NCI-H2081 treated with DMSO at 0.1 percent for 48 hours (cell line): ENCODE data around the gene VPS51.
"Not testable (repeated sequence)": the region's sequence is repeated elsewhere in the genome, so short reads cannot be mapped to it uniquely, and the experiment has no call there.

Experiments
- DNase-seq: peaks from one replicate; lab custom pipeline; 2025; lab: John Stamatoyannopoulos, UW

The VPS51 gene

DNA sequence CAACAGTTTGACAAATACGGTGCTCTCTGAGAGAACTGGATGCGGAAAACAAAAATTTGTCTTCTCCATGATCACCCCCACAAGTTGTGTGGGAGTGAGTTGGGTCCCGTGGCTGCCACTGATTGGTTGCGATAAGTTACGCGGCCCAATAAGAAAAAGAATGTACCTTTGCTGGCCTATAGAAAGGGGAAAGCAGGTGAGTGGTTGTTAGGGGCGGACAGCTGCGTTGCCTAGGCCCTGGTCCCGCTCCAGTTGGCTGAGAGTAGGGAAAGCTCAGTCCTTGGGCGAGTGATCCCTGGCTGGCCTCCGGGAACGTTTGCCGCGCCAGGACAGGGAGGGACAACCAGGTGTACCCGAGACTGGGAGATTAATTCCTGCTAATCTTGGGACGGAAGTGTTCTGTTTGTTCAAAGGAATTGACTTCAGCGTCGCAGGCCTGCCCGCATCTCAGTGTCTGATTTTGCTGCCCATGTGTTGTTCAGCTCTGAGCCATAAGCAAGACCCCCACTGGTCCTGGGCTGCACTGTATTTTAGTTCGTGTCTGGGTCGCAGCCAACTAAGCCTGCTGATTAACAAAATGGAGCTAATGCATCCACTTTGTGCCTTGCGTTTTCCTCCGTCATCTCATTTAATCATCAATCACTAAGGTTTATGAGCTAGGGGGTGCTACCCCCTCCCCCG, 39.1 kb downstream of the VPS51 start:
- DNase-seq: peak; percentile 96

DNA sequence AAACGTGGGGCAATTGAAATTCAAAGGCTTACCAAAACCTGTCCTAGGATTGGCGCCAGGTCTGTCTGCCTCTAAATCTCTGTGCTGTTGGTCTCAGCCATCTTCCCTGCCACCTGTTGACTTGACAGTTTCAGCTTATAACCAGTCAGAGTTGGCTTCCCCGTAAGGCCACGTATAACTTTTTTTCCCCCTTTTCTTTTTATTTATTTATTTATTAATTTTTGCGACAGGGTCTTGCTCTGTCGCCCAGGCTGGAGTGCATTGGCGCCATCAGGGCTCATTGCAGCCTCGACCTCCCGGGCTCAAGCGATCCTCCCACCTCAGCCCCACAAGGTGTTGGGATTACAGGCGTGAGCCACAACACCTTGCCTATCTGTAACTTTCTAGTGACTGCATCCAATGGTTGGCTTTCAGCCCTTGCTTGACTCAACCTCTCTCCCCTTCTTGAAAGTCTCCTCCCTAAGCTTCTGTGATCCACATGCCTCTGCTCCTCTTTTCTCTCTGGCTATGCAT, 39.7 kb downstream of the VPS51 start:
- DNase-seq: no peak

DNA sequence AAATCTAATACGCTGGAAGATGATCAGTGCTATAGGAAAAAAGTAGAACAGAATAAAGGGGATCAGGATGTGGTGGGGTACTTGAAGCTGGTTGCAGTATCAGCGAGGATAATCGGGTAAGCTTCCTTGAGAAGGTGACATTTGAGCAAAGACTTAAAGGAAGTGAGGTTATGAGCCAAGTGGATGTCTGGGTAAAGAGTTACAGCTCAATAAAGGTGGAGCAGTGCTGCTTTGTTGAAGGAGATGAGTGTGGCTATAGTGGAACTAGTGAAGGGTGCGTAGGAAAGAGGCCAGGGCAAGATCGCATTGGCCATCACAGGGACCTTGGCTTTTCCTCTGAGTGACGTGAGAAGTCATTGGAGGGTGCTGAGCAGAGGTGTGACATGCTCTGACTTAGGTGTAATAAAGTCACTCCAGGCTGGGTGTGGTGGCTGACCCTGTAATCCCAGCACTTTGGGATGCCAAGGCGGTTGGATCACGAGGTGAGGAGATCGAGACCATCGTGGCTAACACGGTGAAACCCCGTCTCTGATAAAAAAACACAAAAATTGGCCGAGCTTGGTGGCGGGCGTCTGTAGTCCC, 40.6 kb downstream of the VPS51 start:
- no peak for DNase-seq

DNA sequence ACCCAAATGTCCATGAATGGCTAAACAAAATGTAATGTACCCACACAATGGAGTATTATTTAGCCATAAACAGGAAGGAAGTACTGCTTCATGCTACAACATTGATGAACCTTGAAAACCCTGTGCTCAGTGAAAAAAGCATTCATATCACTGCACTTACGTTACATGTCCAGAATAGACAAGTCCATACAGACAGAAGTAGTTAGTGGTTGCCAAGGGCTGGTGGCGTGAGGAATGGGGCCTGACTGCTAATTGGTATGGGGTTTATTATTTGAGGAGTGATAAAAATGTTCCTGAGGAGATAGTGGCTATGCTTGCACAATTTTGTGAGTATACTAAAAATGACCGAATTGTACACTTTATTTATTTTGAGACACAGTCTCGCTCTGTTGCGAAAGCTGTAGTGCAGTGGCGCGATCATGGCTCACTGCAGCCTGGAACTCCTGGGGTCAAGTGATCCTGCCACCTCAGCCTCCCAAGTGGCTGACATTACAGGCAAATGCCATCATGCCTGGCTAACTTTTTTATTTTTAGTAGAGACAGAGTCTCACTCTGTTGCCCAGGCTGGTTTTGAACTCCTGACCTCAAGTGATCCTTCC, 46.0 kb downstream of the VPS51 start:
- no peak for DNase-seq

DNA sequence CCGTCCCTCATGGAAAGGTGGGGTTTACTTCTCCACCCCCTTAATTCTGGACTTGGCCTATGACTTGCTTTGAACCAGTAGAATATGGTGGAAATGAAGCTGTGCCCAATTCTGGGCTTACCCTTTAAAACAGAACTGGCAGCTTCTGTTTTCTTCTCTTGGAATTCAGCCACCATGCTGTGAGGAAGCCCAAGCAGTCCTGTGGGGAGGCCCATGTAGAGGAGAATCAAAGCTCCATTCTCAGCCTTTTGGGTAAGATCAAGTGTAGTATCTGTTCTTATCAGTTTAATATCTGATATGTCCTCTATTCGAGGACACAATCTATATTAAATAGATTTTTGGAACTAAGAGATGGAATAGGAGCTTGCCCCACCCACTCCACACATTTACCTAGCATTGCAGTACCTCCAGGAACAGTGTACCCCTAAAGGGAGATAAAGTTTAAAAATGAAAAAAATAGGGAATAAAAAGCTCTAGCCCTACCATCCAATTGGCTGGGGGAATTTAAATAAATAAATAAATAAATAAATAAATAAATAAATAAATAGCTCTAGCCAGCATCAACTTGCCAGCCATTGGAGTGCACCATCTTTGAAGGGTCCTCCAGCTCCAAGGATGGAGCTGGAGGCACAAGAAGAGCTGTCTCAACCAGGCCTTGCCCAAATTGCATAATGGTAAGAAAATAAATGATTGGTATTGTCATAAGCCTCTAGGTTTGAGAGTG, 51.5 kb downstream of the VPS51 start:
- DNase-seq: no peak

DNA sequence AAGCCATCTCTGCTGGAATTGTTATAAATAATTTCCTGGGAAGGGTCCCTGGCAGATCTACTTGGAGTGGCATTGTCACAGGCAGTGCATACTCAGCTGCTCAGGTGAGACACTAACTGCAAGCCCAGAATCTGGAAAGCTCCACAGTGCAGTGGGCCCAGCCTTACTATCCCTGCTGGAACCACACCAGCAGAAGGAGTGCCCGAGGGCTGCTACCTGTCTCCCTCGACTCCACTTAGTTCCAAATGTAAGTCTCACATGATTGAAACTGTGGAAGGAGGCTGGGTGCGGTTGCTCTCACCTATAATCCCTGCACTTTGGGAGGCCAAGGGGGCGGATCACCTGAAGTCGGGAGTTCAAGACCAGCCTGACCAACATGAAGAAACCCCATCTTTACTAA, 52.6 kb downstream of the VPS51 start:
- DNase-seq: no peak

DNA sequence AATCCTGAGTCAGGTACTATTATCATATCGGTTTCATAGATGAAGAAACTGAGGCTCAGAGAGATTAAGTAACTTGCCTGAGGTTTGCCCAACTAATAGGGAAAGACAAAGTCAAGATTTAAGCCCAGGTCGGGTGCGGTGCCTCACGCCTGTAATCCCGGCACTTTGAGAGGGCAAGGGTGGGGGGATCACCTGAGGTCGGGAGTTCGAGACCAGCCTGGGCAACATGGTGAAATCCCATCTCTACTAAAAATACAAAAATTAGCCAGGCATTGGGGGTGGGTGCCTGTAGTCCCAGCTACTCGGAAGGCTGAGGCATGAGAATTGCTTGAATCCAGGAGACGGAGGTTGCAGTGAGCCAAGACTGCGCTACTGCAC, 54.1 kb downstream of the VPS51 start:
- DNase-seq: not testable (repeated sequence)

DNA sequence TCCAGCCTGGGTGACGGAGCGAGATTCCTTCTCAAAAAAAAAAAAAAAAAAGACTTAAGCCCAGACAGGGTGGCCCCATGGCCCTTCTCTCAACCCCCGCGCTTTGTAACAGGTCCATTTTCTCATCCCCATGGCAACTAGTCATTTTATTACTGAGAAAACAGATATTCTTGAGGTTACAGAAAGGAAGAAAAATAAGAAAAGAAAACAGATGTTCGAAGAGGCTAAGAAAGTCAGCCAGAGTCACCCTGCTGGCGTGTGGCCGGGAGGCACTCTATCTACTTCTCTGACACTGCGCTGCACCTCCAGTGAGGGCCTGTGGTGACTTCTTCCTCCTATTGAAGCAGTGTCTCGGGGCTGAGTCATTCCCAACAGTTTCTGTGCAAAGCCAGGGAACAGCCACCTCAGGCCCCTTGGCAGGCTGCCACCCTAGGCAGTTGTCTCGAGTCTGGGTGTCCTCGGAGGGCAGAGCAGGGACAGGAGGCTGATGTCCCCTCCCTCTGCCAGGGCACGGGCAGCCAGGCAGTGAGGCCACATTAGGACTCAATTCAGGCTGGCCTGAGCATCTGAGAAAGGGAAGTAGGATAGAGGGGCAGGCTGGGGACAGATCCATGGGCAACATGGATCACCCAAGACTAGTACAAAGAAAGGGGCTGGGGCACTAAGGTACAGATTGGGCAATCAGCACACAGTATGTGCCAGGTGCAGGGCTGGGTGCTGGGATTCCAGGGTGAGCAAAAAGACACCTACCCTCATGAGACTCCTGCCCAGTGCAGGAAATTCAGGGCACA, 54.7 kb downstream of the VPS51 start:
- no peak for DNase-seq

DNA sequence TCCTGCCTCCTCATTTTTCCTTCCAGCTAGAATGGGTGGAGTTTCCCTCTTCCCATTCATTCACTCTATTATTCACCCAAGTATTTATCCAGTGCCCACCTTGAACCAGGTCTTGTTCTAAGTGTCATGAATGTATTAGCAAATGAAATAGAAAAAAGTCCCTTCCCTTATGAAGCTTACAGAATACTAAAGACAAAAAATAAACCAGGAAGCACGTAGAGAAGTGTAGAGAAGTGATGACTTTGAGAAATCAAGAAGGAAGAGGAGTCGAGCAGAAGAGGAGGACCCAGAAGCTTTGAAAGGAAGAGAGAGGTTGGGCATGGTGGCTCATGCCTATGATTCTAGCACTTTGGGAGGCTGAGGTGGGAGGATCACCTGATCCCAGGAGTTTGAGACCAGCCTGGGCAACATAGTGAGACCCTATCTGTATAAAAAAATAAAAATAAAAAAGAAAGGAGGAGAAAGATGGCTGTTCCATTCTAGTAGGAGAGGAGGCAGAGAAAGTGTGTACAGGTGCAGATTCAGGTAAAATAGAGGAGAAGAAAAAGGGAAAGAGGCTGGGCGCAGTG, 55.4 kb downstream of the VPS51 start:
- DNase-seq: no peak

DNA sequence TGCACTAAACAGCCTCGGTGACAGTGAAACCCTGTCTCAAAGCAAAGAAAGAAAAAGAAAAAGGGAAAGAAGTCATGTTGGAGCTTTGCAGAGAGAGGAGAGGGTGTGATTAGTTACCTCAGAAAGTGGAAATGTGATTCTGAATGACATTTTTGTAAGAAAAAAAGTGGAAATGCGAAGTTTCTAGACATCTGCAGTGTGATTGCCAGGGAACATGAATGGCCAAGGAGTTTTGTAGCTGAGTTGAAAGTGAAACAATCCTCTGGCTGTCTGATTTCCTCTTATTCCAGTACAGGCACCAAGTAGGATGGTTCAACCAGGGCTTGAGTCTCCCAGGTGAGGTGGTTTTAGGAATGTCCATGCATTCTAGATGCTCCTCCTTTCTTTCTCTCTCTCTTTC, 56.1 kb downstream of the VPS51 start:
- no peak for DNase-seq

DNA sequence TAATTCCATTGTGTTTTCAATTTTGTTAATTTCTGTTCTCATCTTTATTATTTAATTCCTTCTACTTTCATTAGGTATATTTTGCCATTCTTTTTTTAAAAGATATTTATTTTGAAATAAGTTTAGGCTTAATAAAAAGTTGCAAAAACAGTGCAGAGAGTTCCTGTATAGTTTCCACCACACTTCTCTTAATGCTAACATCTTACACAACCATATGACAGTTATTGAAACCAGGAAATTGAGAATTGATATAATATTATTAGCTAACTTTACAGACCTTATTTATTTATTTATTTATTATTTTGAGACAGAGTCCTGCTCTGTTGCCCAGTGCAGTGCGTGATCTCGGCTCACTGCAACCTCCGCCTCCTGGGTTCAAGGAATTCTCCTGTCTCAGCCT, 60.2 kb downstream of the VPS51 start:
- DNase-seq: no peak

DNA sequence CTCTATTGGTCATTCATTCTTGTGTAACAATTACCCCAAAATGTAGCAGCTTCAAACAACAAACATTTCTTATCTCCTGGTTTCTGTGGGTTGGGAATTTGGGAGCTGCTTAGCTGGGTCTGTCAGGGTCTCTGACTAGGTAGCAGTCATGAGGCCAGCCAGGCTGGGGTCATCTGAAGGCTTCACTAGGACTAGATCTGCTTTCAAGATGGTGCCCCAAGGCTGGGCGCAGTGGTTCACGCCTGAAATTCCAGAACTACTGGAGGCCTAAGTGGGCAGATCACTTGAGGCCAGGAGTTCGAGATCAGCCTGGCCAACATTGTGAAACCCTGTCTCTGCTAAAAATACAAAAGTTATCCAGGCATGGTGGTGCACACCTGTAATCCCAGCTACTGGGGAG, 60.9 kb downstream of the VPS51 start:
- DNase-seq: no peak

DNA sequence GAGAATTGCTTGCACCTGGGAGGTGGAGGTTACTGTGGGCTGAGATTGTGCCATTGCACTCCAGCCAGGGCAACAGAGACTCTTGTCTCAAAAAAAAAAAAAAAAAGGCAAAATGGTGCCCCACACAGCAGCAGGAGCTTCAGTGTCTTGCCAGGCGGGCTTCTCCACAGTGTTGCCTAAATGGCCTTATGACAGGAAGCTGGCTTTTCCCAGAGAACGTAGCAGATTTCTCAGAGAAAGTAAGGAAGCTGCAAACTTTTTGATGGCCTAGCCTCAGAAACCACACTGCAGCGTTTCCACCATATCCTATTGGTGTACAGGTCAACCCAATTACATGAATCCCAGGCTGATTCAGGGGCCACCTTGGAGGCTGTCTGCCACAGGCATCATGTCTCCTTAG, 61.3 kb downstream of the VPS51 start:
- DNase-seq: no peak

DNA sequence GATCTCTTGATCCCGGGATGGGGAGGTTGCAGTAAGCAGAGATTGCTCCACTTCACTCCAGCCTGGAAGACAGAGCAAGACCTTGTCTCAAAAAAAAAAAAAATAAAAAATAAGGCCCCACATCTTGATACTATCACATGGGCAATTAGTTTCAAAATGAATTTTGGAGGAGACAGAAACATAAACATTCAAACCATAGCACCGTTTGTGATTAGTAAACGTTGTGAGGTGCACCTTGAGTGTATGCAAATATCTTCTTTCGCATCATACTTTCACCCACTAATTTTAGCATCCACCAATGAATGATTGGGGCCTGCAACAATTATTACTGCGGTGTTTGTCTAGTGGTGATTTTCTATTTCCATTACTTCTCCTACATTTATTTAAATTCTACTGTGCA, 63.0 kb downstream of the VPS51 start:
- DNase-seq: no peak

DNA sequence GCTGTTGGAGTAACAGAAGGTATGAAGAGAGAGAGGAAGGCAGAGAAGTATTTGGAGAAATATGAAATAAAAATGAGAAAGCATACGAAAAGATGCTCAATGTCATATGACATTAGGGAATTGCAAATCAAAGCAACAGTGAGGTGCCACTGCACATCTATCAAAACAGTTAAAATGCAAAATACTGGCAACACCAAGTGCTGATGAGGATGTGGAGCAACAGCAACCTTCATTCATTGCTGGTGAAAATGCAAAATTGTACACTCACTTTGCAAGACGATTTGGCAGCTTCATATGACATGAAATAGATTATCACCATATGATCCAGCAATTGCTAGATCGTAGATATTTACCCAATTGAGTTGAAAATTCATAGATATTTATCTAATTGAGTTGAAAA, 64.6 kb downstream of the VPS51 start:
- DNase-seq: no peak
